ENCODE measurements around the gene CLSTN2. TPM values are rescaled to one million over a fixed set of nuclear protein-coding genes. Genes with fewer than 3 reads are reported as not detected.

Gene CLSTN2
- total RNA-seq, 1 donor from 2014 or later: not detected

DNA sequence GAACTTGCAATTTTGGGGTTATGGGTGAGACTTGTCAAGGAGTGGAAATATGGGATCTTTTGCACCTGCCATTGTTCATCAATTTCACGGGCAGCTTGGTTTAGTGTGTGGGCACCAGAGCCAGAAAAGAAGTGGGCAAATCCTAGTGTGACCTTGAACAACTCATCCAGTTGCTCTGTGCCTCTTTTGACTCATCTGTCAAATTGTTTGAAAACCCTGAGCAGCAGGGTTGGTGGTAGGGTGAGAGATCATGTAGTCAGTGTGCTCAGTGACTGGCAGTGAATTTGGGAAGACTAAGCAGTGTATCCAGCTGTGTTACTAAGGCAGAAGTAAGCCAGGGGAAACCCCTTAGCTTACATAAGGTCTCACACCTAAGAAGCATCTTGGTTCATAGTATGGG is 449.9 kb downstream of the CLSTN2 start:
- no peaks in the 10 kb centered on the region for H3K9me3 Mint-ChIP-seq
- H3K27me3 Mint-ChIP-seq: no peaks in the 10 kb centered on the region
- H3K4me3 Mint-ChIP-seq: no peak overlapping the region
- no peak overlapping the region for H3K27ac Mint-ChIP-seq
- ATAC-seq (ENCODE audit: low read depth): no peak
- no peaks in the 10 kb centered on the region for H3K4me1 Mint-ChIP-seq
- TF ChIP-seq, protein P1, sequence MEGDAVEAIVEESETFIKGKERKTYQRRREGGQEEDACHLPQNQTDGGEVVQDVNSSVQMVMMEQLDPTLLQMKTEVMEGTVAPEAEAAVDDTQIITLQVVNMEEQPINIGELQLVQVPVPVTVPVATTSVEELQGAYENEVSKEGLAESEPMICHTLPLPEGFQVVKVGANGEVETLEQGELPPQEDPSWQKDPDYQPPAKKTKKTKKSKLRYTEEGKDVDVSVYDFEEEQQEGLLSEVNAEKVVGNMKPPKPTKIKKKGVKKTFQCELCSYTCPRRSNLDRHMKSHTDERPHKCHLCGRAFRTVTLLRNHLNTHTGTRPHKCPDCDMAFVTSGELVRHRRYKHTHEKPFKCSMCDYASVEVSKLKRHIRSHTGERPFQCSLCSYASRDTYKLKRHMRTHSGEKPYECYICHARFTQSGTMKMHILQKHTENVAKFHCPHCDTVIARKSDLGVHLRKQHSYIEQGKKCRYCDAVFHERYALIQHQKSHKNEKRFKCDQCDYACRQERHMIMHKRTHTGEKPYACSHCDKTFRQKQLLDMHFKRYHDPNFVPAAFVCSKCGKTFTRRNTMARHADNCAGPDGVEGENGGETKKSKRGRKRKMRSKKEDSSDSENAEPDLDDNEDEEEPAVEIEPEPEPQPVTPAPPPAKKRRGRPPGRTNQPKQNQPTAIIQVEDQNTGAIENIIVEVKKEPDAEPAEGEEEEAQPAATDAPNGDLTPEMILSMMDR (IDR thresholded peaks at IDR 0.05): no peak
- intact Hi-C loops (cut with micrococcal nuclease): no loop called here
- DNase-seq: no peak
- CTCF ChIA-PET: no interaction called here
- no peaks in the 10 kb centered on the region for H3K36me3 Mint-ChIP-seq (ENCODE audit: low read depth)
- POLR2A ChIA-PET: no interaction called here

DNA sequence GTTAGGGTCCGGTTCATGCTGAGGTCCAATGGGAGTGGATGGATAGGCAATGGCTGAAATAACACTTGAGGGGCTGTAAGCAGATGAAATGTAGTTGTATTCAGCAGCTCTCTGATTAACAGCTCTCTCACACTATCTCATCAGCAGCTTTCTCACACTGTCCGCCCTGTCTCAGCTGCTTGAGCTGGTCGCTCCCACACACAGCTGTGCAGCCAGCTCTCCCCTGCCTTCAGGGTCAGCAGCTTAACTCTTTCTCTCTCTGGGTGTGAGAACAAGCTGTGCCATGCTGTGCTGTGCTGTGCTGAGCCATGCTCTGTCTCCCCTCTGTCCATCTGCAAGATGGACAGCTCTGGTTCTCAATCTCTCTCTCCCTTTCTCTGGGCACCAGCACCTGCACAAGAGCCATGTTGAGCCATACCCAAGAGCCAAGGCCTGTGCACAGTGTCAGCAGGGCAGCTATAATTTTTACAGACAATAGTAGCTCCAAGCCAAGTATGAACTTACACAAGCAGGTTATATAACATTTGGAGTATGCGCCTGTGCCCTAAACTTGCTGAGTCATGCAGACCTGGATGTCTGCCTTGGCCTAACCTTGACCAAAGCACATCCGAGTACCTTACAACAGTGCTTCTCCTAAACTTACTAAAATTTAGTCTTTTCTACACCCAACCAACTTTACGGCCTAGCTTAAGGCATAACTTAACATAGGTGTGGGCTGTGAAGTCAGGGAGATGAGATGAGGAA is 451.5 kb downstream of the CLSTN2 start:
- H3K36me3 Mint-ChIP-seq (ENCODE audit: low read depth): no peaks in the 10 kb centered on the region
- no peak overlapping the region for H3K27ac Mint-ChIP-seq
- TF ChIP-seq, protein P1 (IDR thresholded peaks at IDR 0.05): no peak
- DNase-seq (no peak), ATAC-seq (ENCODE audit: low read depth) (no peak)
- CTCF ChIA-PET: no interaction called here
- H3K4me3 Mint-ChIP-seq: no peak overlapping the region
- no peaks in the 10 kb centered on the region for H3K27me3 Mint-ChIP-seq
- no peaks in the 10 kb centered on the region for H3K9me3 Mint-ChIP-seq
- H3K4me1 Mint-ChIP-seq: no peaks in the 10 kb centered on the region
- POLR2A ChIA-PET: no interaction called here
- intact Hi-C loops (cut with micrococcal nuclease): no loop called here

DNA sequence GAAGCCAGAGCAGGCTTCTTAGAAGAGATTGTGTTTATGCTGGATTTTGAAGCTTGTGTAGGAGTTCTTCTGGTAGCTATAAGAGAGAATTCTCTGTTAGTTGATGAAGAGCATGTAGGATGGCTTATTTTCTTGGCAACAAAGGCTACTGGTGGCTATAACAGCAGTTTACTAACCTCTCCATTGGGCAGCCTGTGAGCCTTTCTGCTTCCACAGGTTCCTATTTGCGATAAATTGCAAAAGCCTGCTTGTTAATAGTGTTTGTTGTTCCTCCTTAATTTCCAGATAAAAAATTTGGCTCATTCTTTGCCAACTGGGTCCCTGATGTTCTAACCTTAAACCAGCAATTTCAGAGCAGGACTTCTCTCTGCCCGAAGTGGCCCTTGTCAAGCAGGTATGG is 452.3 kb downstream of the CLSTN2 start:
- no peaks in the 10 kb centered on the region for H3K9me3 Mint-ChIP-seq
- no peak overlapping the region for H3K27ac Mint-ChIP-seq
- H3K4me1 Mint-ChIP-seq: no peaks in the 10 kb centered on the region
- TF ChIP-seq, protein P1 (IDR thresholded peaks at IDR 0.05): no peak
- ChIA-PET CTCF (no interaction called here), POLR2A (no interaction called here)
- H3K27me3 Mint-ChIP-seq: no peaks in the 10 kb centered on the region
- ATAC-seq (ENCODE audit: low read depth) (no peak), DNase-seq (no peak)
- H3K4me3 Mint-ChIP-seq: no peak overlapping the region
- intact Hi-C loops (cut with micrococcal nuclease): no loop called here
- H3K36me3 Mint-ChIP-seq (ENCODE audit: low read depth): no peaks in the 10 kb centered on the region

DNA sequence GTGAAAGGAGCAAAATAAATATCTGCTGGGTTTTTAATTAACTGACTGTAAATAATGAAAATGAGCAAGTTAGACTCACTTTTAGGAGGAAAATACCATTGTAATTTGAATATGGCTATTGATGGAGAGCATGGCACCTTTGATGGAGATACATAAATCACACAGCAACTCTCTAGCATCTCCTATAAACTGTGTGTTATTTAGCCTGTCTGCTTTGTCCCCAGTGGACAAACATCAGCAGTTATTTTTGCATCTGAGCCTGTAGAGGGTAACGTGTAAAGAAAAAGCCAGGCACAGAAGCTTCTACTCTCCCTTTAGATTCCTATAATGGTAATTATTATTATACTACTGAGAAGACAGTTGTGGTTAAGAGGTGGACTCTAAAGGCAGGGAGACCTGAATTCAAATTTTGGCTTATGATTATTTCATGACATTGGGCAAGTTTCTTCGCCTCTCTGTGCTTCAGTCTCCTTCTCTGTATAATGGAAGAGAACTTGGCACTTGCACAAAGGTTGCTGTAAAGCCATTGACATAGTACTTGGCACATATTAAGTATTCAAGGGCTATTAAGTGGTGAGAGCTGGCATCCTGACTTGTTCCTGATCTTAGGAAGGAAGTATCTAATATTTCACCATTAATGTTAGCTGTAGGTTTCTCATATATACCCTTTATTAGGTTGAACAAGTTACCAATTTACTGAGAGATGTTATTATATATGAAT is 453.4 kb downstream of the CLSTN2 start:
- intact Hi-C loops (cut with micrococcal nuclease): no loop called here
- POLR2A ChIA-PET: no interaction called here
- DNase-seq (no peak), ATAC-seq (ENCODE audit: low read depth) (no peak)
- Mint-ChIP-seq H3K4me1 (no peaks in the 10 kb centered on the region), H3K27ac (no peak overlapping the region), H3K9me3 (no peaks in the 10 kb centered on the region), H3K27me3 (peaks cover 2% of the 10 kb centered on the region), H3K36me3 (ENCODE audit: low read depth) (no peaks in the 10 kb centered on the region), H3K4me3 (no peak overlapping the region)
- TF ChIP-seq, protein P1 (IDR thresholded peaks at IDR 0.05): no peak
- CTCF ChIA-PET: no interaction called here

DNA sequence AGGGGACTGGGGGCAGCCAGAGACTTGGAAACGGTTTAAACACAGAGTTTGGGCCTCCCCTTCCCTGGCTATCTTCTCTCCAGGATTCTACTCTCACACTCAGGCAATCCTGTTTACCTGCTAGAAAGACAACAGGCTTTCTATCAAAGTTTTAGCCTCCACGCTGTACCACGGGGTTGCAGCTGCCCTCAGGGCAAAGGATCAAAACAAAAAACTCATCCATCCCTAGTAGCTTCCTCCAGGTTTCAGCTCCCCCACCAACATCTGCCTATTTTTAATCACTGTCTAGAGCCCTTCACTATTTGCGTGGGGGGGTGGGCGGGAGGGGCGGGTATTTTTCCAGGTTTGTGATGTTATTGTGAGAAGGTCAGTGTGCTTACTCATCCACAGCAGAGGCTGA is 456.1 kb downstream of the CLSTN2 start:
- TF ChIP-seq, protein P1 (IDR thresholded peaks at IDR 0.05): no peak
- H3K27ac Mint-ChIP-seq: no peak overlapping the region
- H3K36me3 Mint-ChIP-seq (ENCODE audit: low read depth): no peaks in the 10 kb centered on the region
- no peaks in the 10 kb centered on the region for H3K4me1 Mint-ChIP-seq
- intact Hi-C loops (cut with micrococcal nuclease): no loop called here
- peaks cover 2% of the 10 kb centered on the region for H3K27me3 Mint-ChIP-seq
- ChIA-PET POLR2A (no interaction called here), CTCF (no interaction called here)
- H3K4me3 Mint-ChIP-seq: no peak overlapping the region
- DNase-seq: no peak
- H3K9me3 Mint-ChIP-seq: no peaks in the 10 kb centered on the region
- ATAC-seq (ENCODE audit: low read depth): no peak

All from activated B cell treated with CpG ODN at 0.5 μM for 24 hours (primary cell).